Gastrocnemius medialis (tissue), 4 donors: ENCODE data around the gene NAV3. TPM values are rescaled to one million over a fixed set of nuclear protein-coding genes. Genes with fewer than 3 reads are reported as not detected.

Source experiments
- ATAC-seq, 2 donors: fragments of 150-250 bp; one replicate each; pipeline ENCODE4 v1.9.1; 2016
- DNase-seq, 2 donors: peaks; one replicate each; pipeline ENCODE4 v3.0.0-alpha.2; 2019
- H3K27ac ChIP-seq, 4 donors: fragments of 200-600 bp; sonication (generic); 1 replicate in 1 of 4; 2 replicates in 3 of 4; pipeline ENCODE4 v1.5.1; 2016 to 2018; ENCODE audit warnings: mild to moderate bottlenecking in 2 of 4, moderate library complexity in 1 of 4
- H3K27me3 ChIP-seq, 3 donors: fragments of 200-600 bp; sonication (generic) in 2 of 3; 1 replicate in 1 of 3; 2 replicates in 2 of 3; pipeline versions ENCODE4 v1.5.1 to v1.6.0; 2016 to 2019; ENCODE audit warnings: mild to moderate bottlenecking in 1 of 3, moderate library complexity in 1 of 3
- H3K36me3 ChIP-seq, 2 donors: fragments of 200-600 bp; sonication (generic) in 1 of 2; one replicate each; pipeline ENCODE4 v1.5.1; 2017 to 2018
- H3K4me1 ChIP-seq, 2 donors: fragments of 200-600 bp; sonication (generic) in 1 of 2; one replicate each; pipeline ENCODE4 v1.5.1; 2016 to 2017; ENCODE audit warnings: mild to moderate bottlenecking in 2 of 2
- H3K4me3 ChIP-seq, 4 donors: fragments of 200-600 bp; sonication (generic) in 3 of 4; 1 replicate in 1 of 4; 2 replicates in 3 of 4; pipeline ENCODE4 v1.5.1; 2016 to 2019; ENCODE audit warnings: mild to moderate bottlenecking in 2 of 4
- H3K9me3 ChIP-seq, 3 donors: fragments of 200-600 bp; sonication (generic) in 2 of 3; 1 replicate in 1 of 3; 2 replicates in 2 of 3; pipeline ENCODE4 v1.5.1; 2016 to 2019
- POLR2A ChIP-seq, 2 donors: fragments of 450-650 bp; IDR thresholded peaks; one replicate each; pipeline ENCODE4 v1.6.1; 2017; ENCODE audit warnings: antibody characterized with exemption in 2 of 2, mild to moderate bottlenecking in 2 of 2, moderate library complexity in 2 of 2
- in situ Hi-C, 4 donors: fragments of 200-750 bp; cut with MboI; loops; one replicate each; pipeline versions ENCODE4 v1.15.0 to v1.8.0; 2017; ENCODE audit warnings: low sequenced_read_pairs in 4 of 4
- intact Hi-C: fragments of 100-400 bp; cut with DNase I; formaldehyde crosslinking; loops from one replicate; pipeline ENCODE4 v1.15.1; 2023; ENCODE audit warnings: low total_unique reads
- total RNA-seq, 4 donors: library from RNA; depleted of rRNA; stranded (reverse); fragments of >200 nt; gene quantifications; one replicate each; pipeline versions ENCODE4 v1.1.0 to v1.2.3, GENCODE V29; 2016
- TF ChIP-seq, protein P1 (sequence below), 5 experiments: fragments of 450-650 bp in 3 of 5; fragments of 200-600 bp in 2 of 5; sonication (generic) in 2 of 5; IDR thresholded peaks in 4 of 5; conservative IDR thresholded peaks in 1 of 5; 1 replicate in 4 of 5; 2 replicates in 1 of 5; pipeline ENCODE4 v1.5.1; 2016 to 2019; ENCODE audit warnings: antibody characterized with exemption in 5 of 5, mild to moderate bottlenecking in 3 of 5, moderate library complexity in 3 of 5

NAV3 gene
- total RNA-seq, 4 donors from 2014 or later: 0.87 to 2.5 (median 2.0) TPM

DNA sequence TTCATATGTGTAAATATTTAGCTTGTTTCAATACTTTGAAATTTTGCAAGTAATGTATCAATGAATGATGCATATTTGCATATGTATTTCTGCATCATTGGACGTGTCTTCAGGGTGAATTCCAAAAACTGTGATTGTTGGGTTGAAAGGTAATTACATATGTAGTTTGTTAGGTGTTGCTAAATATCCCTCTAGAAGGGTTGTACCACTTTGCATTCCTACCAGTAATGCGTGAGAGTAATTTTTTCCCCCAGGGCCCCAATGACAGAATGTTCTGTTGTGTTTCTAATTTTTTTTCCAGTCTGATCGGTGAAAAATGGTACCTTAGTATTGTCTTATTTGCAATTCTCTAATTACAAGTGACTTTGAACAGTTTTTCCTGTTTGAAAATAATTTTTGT is 408.9 kb downstream of the NAV3 start:
- H3K27ac ChIP-seq: no peak overlapping the region
- intact Hi-C loops: no loop called here
- ATAC-seq (no peak), DNase-seq (no peak)
- TF ChIP-seq POLR2A (IDR thresholded peaks at IDR 0.05): no peak
- TF ChIP-seq, protein P1, sequence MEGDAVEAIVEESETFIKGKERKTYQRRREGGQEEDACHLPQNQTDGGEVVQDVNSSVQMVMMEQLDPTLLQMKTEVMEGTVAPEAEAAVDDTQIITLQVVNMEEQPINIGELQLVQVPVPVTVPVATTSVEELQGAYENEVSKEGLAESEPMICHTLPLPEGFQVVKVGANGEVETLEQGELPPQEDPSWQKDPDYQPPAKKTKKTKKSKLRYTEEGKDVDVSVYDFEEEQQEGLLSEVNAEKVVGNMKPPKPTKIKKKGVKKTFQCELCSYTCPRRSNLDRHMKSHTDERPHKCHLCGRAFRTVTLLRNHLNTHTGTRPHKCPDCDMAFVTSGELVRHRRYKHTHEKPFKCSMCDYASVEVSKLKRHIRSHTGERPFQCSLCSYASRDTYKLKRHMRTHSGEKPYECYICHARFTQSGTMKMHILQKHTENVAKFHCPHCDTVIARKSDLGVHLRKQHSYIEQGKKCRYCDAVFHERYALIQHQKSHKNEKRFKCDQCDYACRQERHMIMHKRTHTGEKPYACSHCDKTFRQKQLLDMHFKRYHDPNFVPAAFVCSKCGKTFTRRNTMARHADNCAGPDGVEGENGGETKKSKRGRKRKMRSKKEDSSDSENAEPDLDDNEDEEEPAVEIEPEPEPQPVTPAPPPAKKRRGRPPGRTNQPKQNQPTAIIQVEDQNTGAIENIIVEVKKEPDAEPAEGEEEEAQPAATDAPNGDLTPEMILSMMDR (IDR thresholded peaks at IDR 0.05 in 4 of 5, conservative IDR thresholded peaks at IDR 0.05 in 1 of 5): no peak
- no peaks in the 10 kb centered on the region for H3K9me3 ChIP-seq
- no peaks in the 10 kb centered on the region for H3K27me3 ChIP-seq
- H3K36me3 ChIP-seq: no peaks in the 10 kb centered on the region
- no peak overlapping the region for H3K4me3 ChIP-seq
- in situ Hi-C loops: no loop called here
- no peaks in the 10 kb centered on the region for H3K4me1 ChIP-seq

DNA sequence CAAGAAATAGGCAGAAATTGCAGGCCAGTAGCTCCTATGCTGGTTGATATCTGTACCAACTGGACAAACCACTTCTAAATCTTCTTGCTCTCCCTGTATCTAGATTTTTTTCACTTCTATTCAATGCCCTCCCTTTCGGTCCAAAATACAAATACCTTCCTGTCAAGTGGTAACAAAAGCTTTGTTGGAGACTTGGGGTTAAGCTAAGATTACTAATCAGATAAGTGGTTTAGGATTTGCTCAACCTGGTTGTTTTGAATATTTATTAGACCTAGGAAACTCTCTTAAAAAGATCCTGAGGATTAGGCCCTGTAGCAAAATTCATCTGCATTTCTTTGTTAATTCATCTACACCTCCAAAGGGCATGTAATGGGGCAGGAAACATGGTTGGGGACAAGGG is 410.1 kb downstream of the NAV3 start:
- intact Hi-C loops: no loop called here
- Histone ChIP-seq H3K27me3 (no peaks in the 10 kb centered on the region), H3K36me3 (no peaks in the 10 kb centered on the region), H3K4me1 (no peaks in the 10 kb centered on the region), H3K9me3 (no peaks in the 10 kb centered on the region), H3K27ac (no peak overlapping the region), H3K4me3 (no peak overlapping the region)
- DNase-seq: no peak
- TF ChIP-seq, protein P1 (IDR thresholded peaks at IDR 0.05 in 4 of 5, conservative IDR thresholded peaks at IDR 0.05 in 1 of 5): no peak
- TF ChIP-seq POLR2A (IDR thresholded peaks at IDR 0.05): no peak
- ATAC-seq: no peak
- in situ Hi-C loops: no loop called here

DNA sequence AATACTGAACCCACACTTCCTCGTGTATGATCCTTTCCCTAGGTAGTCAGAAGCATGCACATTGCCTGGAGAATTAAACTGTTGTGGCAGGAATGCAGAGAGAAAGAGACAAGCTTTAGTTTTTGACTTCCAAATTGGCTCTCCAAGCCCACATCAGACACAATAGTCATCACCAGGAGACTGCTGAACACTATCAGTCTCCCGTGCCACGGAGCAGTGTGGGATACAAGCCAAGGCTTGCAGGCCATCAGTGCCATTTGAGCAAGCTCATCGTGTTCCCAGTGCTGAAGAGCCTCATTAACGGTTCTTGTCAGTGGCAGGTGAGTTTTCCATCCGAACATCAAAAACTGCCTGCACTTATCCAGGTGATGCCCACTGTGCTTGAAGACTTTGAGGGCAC is 410.8 kb downstream of the NAV3 start:
- Histone ChIP-seq H3K36me3 (no peaks in the 10 kb centered on the region), H3K27me3 (no peaks in the 10 kb centered on the region), H3K4me1 (no peaks in the 10 kb centered on the region), H3K27ac (no peak overlapping the region), H3K9me3 (no peaks in the 10 kb centered on the region), H3K4me3 (no peak overlapping the region)
- DNase-seq (no peak), ATAC-seq (no peak)
- intact Hi-C loops: no loop called here
- no peak for TF ChIP-seq POLR2A (IDR thresholded peaks at IDR 0.05)
- TF ChIP-seq, protein P1 (IDR thresholded peaks at IDR 0.05 in 4 of 5, conservative IDR thresholded peaks at IDR 0.05 in 1 of 5): no peak
- in situ Hi-C loops: no loop called here

DNA sequence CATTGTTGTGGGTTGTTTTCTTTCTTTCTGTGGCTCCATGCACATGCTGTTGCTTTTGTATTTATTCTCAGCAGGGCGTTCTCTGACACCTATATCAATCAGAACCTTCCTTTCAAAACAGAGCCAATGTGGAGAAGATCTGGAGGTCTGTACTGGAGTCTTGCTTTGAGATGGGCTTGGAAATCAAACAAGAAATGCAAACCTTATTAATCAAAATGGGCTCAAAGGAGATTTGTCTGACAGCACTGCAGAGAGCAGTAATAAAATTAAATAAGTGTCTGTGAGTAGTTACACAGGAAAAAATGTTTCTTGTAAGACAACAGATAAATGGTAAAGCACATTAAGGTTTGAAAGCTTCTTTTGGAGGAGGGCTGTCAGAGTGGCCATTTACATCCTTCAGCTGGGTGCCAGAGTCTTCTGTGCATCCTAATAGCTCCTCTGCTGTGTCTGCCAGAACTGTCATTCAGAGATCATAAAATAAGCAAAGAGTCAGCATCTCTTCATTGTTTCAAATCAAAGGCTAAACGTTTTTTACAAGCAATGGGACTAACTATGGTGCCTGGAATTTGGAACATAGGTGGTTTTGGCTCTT is 414.3 kb downstream of the NAV3 start:
- no peak overlapping the region for H3K4me3 ChIP-seq
- no peak for ATAC-seq
- DNase-seq: no peak
- no peaks in the 10 kb centered on the region for H3K9me3 ChIP-seq
- no peaks in the 10 kb centered on the region for H3K27me3 ChIP-seq
- no peak overlapping the region for H3K27ac ChIP-seq
- H3K4me1 ChIP-seq: no peaks in the 10 kb centered on the region
- TF ChIP-seq POLR2A (IDR thresholded peaks at IDR 0.05): no peak
- TF ChIP-seq, protein P1 (IDR thresholded peaks at IDR 0.05 in 4 of 5, conservative IDR thresholded peaks at IDR 0.05 in 1 of 5): no peak
- no peaks in the 10 kb centered on the region for H3K36me3 ChIP-seq
- in situ Hi-C loops: no loop called here
- intact Hi-C loops: no loop called here

DNA sequence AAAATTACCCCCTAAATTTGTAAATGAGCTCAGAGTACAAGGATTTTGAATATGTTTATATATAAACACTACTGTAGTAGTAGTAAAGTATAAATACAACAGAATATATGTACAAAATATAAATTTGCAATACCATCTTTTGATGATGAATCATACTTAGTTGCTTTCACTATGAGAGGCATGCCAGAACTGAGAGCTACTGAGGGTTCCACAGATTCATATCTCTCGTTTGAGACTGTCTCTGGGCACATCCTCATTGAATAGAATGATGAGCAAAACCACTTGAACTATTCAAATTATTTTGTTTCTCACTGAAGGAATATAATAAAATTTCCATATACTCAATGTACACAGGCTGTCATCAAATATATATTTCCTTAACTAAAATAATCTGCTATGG is 417.6 kb downstream of the NAV3 start:
- TF ChIP-seq, protein P1 (IDR thresholded peaks at IDR 0.05 in 4 of 5, conservative IDR thresholded peaks at IDR 0.05 in 1 of 5): no peak
- TF ChIP-seq POLR2A (IDR thresholded peaks at IDR 0.05): no peak
- DNase-seq (no peak), ATAC-seq (no peak)
- no peak overlapping the region for H3K4me3 ChIP-seq
- intact Hi-C loops (no loop called here), in situ Hi-C loops (no loop called here)
- no peaks in the 10 kb centered on the region for H3K27me3 ChIP-seq
- H3K27ac ChIP-seq: no peak overlapping the region
- H3K4me1 ChIP-seq: no peaks in the 10 kb centered on the region
- no peaks in the 10 kb centered on the region for H3K36me3 ChIP-seq
- H3K9me3 ChIP-seq: no peaks in the 10 kb centered on the region
